Measurements from ENCODE around the gene ZSWIM1. TPM values are rescaled to one million over a fixed set of nuclear protein-coding genes. Genes with fewer than 3 reads are reported as not detected.

The ZSWIM1 gene
- total and polyA plus RNA-seq, 2 donors (not counting 3 experiments of a cell fraction or from before 2014, with no cell fraction given) = 8.5 to 10.0 TPM

- ChIA-PET POLR2A (interaction anchor here (0.6 kb wide), 1 partner anchor 37 kb away, joined by 4 read pairs; no protein-coding TSS in a partner anchor), CTCF (interaction anchor here (2.1 kb wide), 1 partner anchor 72 kb away, joined by 5 read pairs; no protein-coding TSS in a partner anchor)
- Histone ChIP-seq H4K20me1 (replicated peaks; ENCODE audit: control insufficient read depth, extremely low read depth, insufficient read depth, low read length) (no peaks in the 10 kb centered on the region), H3K4me2 (ENCODE audit: insufficient read depth, low read length) (no peak overlapping the region), H3K9me3 (replicated peaks; ENCODE audit: control insufficient read depth, insufficient read depth, low read length) (no peaks in the 10 kb centered on the region), H3K4me3 (replicated peaks in 1 of 3; ENCODE audit: insufficient read depth in 1 of 3, low read depth in 1 of 3, low read length in 3 of 3) (no peak overlapping the region), H3K79me2 (ENCODE audit: control insufficient read depth, insufficient read depth, low read length) (no peaks in the 10 kb centered on the region), H3K4me1 (ENCODE audit: control insufficient read depth, extremely low read depth, insufficient read depth, low read length) (no peaks in the 10 kb centered on the region), H3K27me3 (ENCODE audit: control insufficient read depth in 2 of 2, insufficient read depth in 2 of 2, low read length in 2 of 2) (no peaks in the 10 kb centered on the region), H3K27ac (ENCODE audit: insufficient read depth, low read depth, low read length) (no peak overlapping the region), H2AFZ (ENCODE audit: low read depth, low read length) (no peak overlapping the region), H3K9ac (replicated peaks; ENCODE audit: extremely low read depth, insufficient read depth, low read length) (no peak overlapping the region), H3K9me1 (replicated peaks; ENCODE audit: control insufficient read depth, extremely low read depth, insufficient read depth, low read length) (no peaks in the 10 kb centered on the region), H3K36me3 (ENCODE audit: control insufficient read depth in 2 of 2, extremely low read depth in 1 of 2, insufficient read depth in 2 of 2, low read length in 2 of 2) (peaks cover 4 to 32% of the 10 kb centered on the region in 2 experiments)
- DNase-seq (ENCODE audit: low read depth, low spot score) (no peak), FAIRE-seq (no peak)
- TF ChIP-seq CTCF (IDR thresholded peaks at IDR 0.05; ENCODE audit: extremely low read depth in 1 of 2, insufficient read depth in 1 of 2, low read depth in 1 of 2, low read length in 2 of 2) (no peak), FOS (IDR thresholded peaks at IDR 0.05; ENCODE audit: borderline replicate concordance, insufficient read depth, low read length) (no peak), POLR2A (IDR thresholded peaks at IDR 0.05; ENCODE audit: low read depth, low read length) (no peak), GATA2 (IDR thresholded peaks at IDR 0.05; ENCODE audit: insufficient read depth, insufficient read length, low read depth, low read length) (no peak), EZH2 (IDR thresholded peaks at IDR 0.05; ENCODE audit: borderline replicate concordance, low read depth, low read length, severe bottlenecking) (no peak), POLR2AphosphoS5 (IDR thresholded peaks at IDR 0.05; ENCODE audit: insufficient read depth, low read depth, low read length) (no peak), MYC (IDR thresholded peaks at IDR 0.05; ENCODE audit: low read depth, low read length) (no peak), JUN (IDR thresholded peaks at IDR 0.05; ENCODE audit: borderline replicate concordance, insufficient read depth, insufficient read length, low read depth) (no peak)
- TF ChIP-seq, protein P1, sequence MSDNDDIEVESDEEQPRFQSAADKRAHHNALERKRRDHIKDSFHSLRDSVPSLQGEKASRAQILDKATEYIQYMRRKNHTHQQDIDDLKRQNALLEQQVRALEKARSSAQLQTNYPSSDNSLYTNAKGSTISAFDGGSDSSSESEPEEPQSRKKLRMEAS (IDR thresholded peaks at IDR 0.05; ENCODE audit: insufficient read depth, insufficient read length) = no peak
- dilution Hi-C loops (cut with MboI; ENCODE audit: extremely low pct_ligation_motif_present, low sequenced_read_pairs) = no loop called here
- intact Hi-C loops (cut with micrococcal nuclease) = no loop called here
- BruUV-seq (replicated peaks) = TSS peak; percentile 63
Observed at GRCh38 chr20:45898285-45898684, 17.3 kb downstream of the ZSWIM1 start.

Data from endothelial cell of umbilical vein (primary cell).